H9 (cell line): ENCODE measurements around the gene ENG. TPM values are rescaled to one million over a fixed set of nuclear protein-coding genes. Genes with fewer than 3 reads are reported as not detected.

Experiments used
- DNase-seq: peaks from one replicate; pipeline ENCODE4 v3.0.0-alpha.2; 2017
- H2AFZ ChIP-seq: one replicate; pipeline ENCODE4 v1.6.1; 2013; ENCODE audit warnings: mild to moderate bottlenecking, low read length, control low read depth, moderate library complexity
- H2AK5ac ChIP-seq: 2 replicates; pipeline ENCODE4 v1.6.1; 2013; ENCODE audit warnings: low read length, control low read depth, mixed read lengths; ENCODE audit not compliant: insufficient read length
- H2BK120ac ChIP-seq: one replicate; pipeline ENCODE4 v1.6.1; 2013; ENCODE audit warnings: low read depth, mild to moderate bottlenecking, low read length, control low read depth, inconsistent platforms; ENCODE audit not compliant: poor library complexity, severe bottlenecking
- H2BK12ac ChIP-seq: 2 replicates; pipeline ENCODE4 v1.6.1; 2013; ENCODE audit warnings: low read length, control low read depth, mixed read lengths, low read depth; ENCODE audit not compliant: insufficient read length
- H2BK15ac ChIP-seq: 2 replicates; pipeline ENCODE4 v1.6.1; 2013; ENCODE audit warnings: low read depth, low read length, control low read depth
- H2BK20ac ChIP-seq: one replicate; pipeline ENCODE4 v1.6.1; 2013; ENCODE audit warnings: low read depth, mild to moderate bottlenecking, low read length, control low read depth, inconsistent platforms; ENCODE audit not compliant: poor library complexity, severe bottlenecking
- H2BK5ac ChIP-seq: 2 replicates; pipeline ENCODE4 v1.6.1; 2013; ENCODE audit warnings: low read length, control low read depth, mixed read lengths; ENCODE audit not compliant: insufficient read length
- H3K14ac ChIP-seq: 2 replicates; pipeline ENCODE4 v1.6.1; 2013; ENCODE audit warnings: low read length, control low read depth; ENCODE audit not compliant: insufficient read depth
- H3K18ac ChIP-seq: 2 replicates; pipeline ENCODE4 v1.6.1; 2013; ENCODE audit warnings: low read depth, mild to moderate bottlenecking, mixed read lengths, low read length, control low read depth; ENCODE audit not compliant: insufficient read length
- H3K23ac ChIP-seq: 2 replicates; pipeline ENCODE4 v1.6.1; 2013; ENCODE audit warnings: low read length, control low read depth, mixed read lengths, low read depth; ENCODE audit not compliant: insufficient read length
- H3K23me2 ChIP-seq: 2 replicates; pipeline ENCODE4 v1.6.1; 2013; ENCODE audit warnings: low read depth, mild to moderate bottlenecking, mixed read lengths, low read length, control low read depth; ENCODE audit not compliant: insufficient read length, poor library complexity, severe bottlenecking
- H3K27ac ChIP-seq: 2 replicates; pipeline ENCODE4 v1.5.1; 2013; ENCODE audit warnings: low read length, control low read depth, mixed read lengths, low read depth; ENCODE audit not compliant: insufficient read length
- H3K27me3 ChIP-seq: 2 replicates; pipeline ENCODE4 v1.6.1; 2013; ENCODE audit warnings: low read length, control low read depth, inconsistent platforms; ENCODE audit not compliant: insufficient read depth
- H3K4ac ChIP-seq: 2 replicates; pipeline ENCODE4 v1.6.1; 2013; ENCODE audit warnings: low read depth, mild to moderate bottlenecking, control low read depth, inconsistent platforms, low read length, moderate library complexity
- H3K4me1 ChIP-seq: 2 replicates; pipeline ENCODE4 v1.6.1; 2013; ENCODE audit warnings: low read length, control low read depth, inconsistent platforms; ENCODE audit not compliant: insufficient read depth
- H3K4me2 ChIP-seq: 2 replicates; pipeline ENCODE4 v1.6.1; 2013; ENCODE audit warnings: low read length, control low read depth, mixed read lengths; ENCODE audit not compliant: insufficient read length, insufficient read depth
- H3K56ac ChIP-seq: 2 replicates; pipeline ENCODE4 v1.6.1; 2013; ENCODE audit warnings: low read depth, mild to moderate bottlenecking, mixed read lengths, low read length, control low read depth; ENCODE audit not compliant: insufficient read length
- H3K79me1 ChIP-seq: 2 replicates; pipeline ENCODE4 v1.6.1; 2013; ENCODE audit warnings: low read depth, mild to moderate bottlenecking, moderate library complexity, low read length, control low read depth, inconsistent platforms; ENCODE audit not compliant: insufficient read depth, poor library complexity, severe bottlenecking
- H3K79me2 ChIP-seq: 2 replicates; pipeline ENCODE4 v1.6.1; 2013; ENCODE audit warnings: low read length, control low read depth, inconsistent platforms; ENCODE audit not compliant: insufficient read depth
- H3K9ac ChIP-seq: 2 replicates; pipeline ENCODE4 v1.6.1; 2013; ENCODE audit warnings: low read length, control low read depth, mixed read lengths; ENCODE audit not compliant: insufficient read length; ENCODE audit errors: extremely low read depth
- H3K9me3 ChIP-seq: one replicate; pipeline ENCODE4 v1.6.1; 2013; ENCODE audit warnings: low read depth, low read length, inconsistent platforms; ENCODE audit not compliant: control insufficient read depth
- H3T11ph ChIP-seq: one replicate; pipeline ENCODE4 v1.6.1; 2013; ENCODE audit warnings: mild to moderate bottlenecking, low read length, control low read depth, inconsistent platforms
- H4K20me1 ChIP-seq: one replicate; pipeline ENCODE4 v1.6.1; 2013; ENCODE audit not compliant: control insufficient read depth, insufficient read length, insufficient read depth
- H4K5ac ChIP-seq: 2 replicates; pipeline ENCODE4 v1.6.1; 2013; ENCODE audit warnings: low read depth, mild to moderate bottlenecking, mixed read lengths, low read length, control low read depth; ENCODE audit not compliant: insufficient read length
- H4K8ac ChIP-seq: replicated peaks from 2 replicates; pipeline ENCODE4 v1.6.1; 2013; ENCODE audit warnings: low read length, control low read depth, mixed read lengths, low read depth; ENCODE audit not compliant: insufficient read length
- H4K91ac ChIP-seq: 2 replicates; pipeline ENCODE4 v1.6.1; 2013; ENCODE audit warnings: low read depth, mild to moderate bottlenecking, moderate library complexity, mixed read lengths, low read length, control low read depth; ENCODE audit not compliant: insufficient read length
- H3K27ac Mint-ChIP-seq, 3 experiments: 2 replicates in 2 of 3; 3 replicates in 1 of 3; pipeline ENCODE4 v1.8.0; 2020 to 2021; ENCODE audit warnings: mixed read lengths in 3 of 3, mild to moderate bottlenecking in 1 of 3, moderate library complexity in 1 of 3
- H3K27me3 Mint-ChIP-seq: 2 replicates; pipeline ENCODE4 v1.8.0; 2021; ENCODE audit warnings: low read depth, mild to moderate bottlenecking, moderate library complexity, mixed read lengths
- H3K36me3 Mint-ChIP-seq, 3 experiments: 2 replicates in 2 of 3; 3 replicates in 1 of 3; pipeline ENCODE4 v1.8.0; 2020 to 2021; ENCODE audit warnings: low read depth in 3 of 3, mixed read lengths in 3 of 3; ENCODE audit not compliant: insufficient read depth in 1 of 3
- H3K4me1 Mint-ChIP-seq, 2 experiments: 2 replicates each; pipeline ENCODE4 v1.8.0; 2020; ENCODE audit warnings: mixed read lengths in 2 of 2
- H3K4me3 Mint-ChIP-seq, 2 experiments: 2 replicates in 1 of 2; 3 replicates in 1 of 2; pipeline ENCODE4 v1.8.0; 2020 to 2021; ENCODE audit warnings: mild to moderate bottlenecking in 2 of 2, mixed read lengths in 2 of 2, moderate library complexity in 1 of 2
- H3K9me3 Mint-ChIP-seq, 2 experiments: 2 replicates in 1 of 2; 3 replicates in 1 of 2; pipeline ENCODE4 v1.8.0; 2020; ENCODE audit warnings: mild to moderate bottlenecking in 2 of 2, mixed read lengths in 2 of 2, moderate library complexity in 1 of 2
- CTCF ChIP-seq: fragments of 200-600 bp; sonication (generic); conservative IDR thresholded peaks from 3 replicates; pipeline ENCODE4 v1.8.0; 2021; ENCODE audit warnings: antibody characterized with exemption, mild to moderate bottlenecking
- WGBS: extraction: QIAGEN DNeasy Blood & Tissue Kit; methylation state at CpG from one replicate; pipeline ENCODE4 v1.1.7; 2013; ENCODE audit warnings: missing lambda C conversion rate, low lambda C conversion rate, mixed read lengths; ENCODE audit not compliant: insufficient read length; ENCODE audit errors: extremely low coverage; 5-methylcytosine and 5-hydroxymethylcytosine counted together
- total RNA-seq: library from RNA; stranded (reverse); gene quantifications from 2 replicates; pipeline ENCODE4 v1.2.1, GENCODE V29; 2021

Gene ENG
- total RNA-seq, 1 experiment from 2014 or later, result 2.1 TPM

GRCh38 chr9:127848756-127849504 lies 5.5 kb downstream of the ENG start:
- no peak overlapping the region for H3K56ac ChIP-seq
- H2BK15ac ChIP-seq, result no peak overlapping the region
- Mint-ChIP-seq H3K36me3 (peaks cover 0 to 8% (median 4%) of the 10 kb centered on the region in 3 experiments; a peak in 3 of 7 replicates), H3K27ac (no peak overlapping the region; a peak in 2 of 7 replicates), H3K9me3 (peaks cover 5 to 12% of the 10 kb centered on the region in 2 experiments; a peak in 3 of 5 replicates), H3K4me3 (no peak overlapping the region), H3K4me1 (peaks cover 4 to 8% of the 10 kb centered on the region in 2 experiments; a peak in 3 of 4 replicates), H3K27me3 (peaks cover 2% of the 10 kb centered on the region)
- H3T11ph ChIP-seq, result no peak overlapping the region
- no CpG with 5 or more reads among the region's 10 CpGs for WGBS
- H3K79me1 ChIP-seq, result no peaks in the 10 kb centered on the region
- no peak overlapping the region for H2BK120ac ChIP-seq
- no peak for DNase-seq
- H3K9ac ChIP-seq, result no peak overlapping the region
- H3K23me2 ChIP-seq, result no peaks in the 10 kb centered on the region
- no peak overlapping the region for H3K27ac ChIP-seq
- H3K27me3 ChIP-seq, result no peaks in the 10 kb centered on the region
- H4K5ac ChIP-seq, result no peak overlapping the region
- no peak overlapping the region for H2BK5ac ChIP-seq
- no peaks in the 10 kb centered on the region for H3K79me2 ChIP-seq
- no peak overlapping the region for H2BK20ac ChIP-seq
- no peaks in the 10 kb centered on the region for H3K4me1 ChIP-seq
- no peak overlapping the region for H3K23ac ChIP-seq
- TF ChIP-seq CTCF, result no peak
- no peak overlapping the region for H3K4me2 ChIP-seq
- no peak overlapping the region for H4K8ac ChIP-seq
- H3K4ac ChIP-seq, result no peak overlapping the region
- no peak overlapping the region for H2BK12ac ChIP-seq
- H3K14ac ChIP-seq, result no peak overlapping the region
- no peak overlapping the region for H3K18ac ChIP-seq
- H3K9me3 ChIP-seq, result no peaks in the 10 kb centered on the region
- H4K91ac ChIP-seq, result no peak overlapping the region
- H2AFZ ChIP-seq, result no peak overlapping the region
- no peaks in the 10 kb centered on the region for H4K20me1 ChIP-seq
- no peak overlapping the region for H2AK5ac ChIP-seq
